SK-N-SH treated with all-trans-retinoic acid at 6 μM for 48 hours (cell line): Measurements from ENCODE around the gene TMEM132C.

Experiments
- ATAC-seq: fragments of 200-7000 bp; cut with Tn5 transposase; 3 replicates; pipeline ENCODE4 v1.9.1; 2020; ENCODE audit warnings: mild to moderate bottlenecking, moderate library complexity
- ARNTL ChIP-seq: fragments of 450-650 bp; formaldehyde crosslinking; IDR thresholded peaks from 2 replicates; pipeline ENCODE4 v1.5.0; 2020; ENCODE audit warnings: low read depth, mild to moderate bottlenecking, moderate library complexity, borderline replicate concordance
- CSDC2 ChIP-seq: fragments of 250-450 bp; sonication (Bioruptor Pico); IDR thresholded peaks from 2 replicates; pipeline ENCODE4 v1.5.0; 2020; ENCODE audit warnings: mild to moderate bottlenecking, moderate library complexity
- ESRRG ChIP-seq: fragments of 250-450 bp; sonication (Bioruptor Pico); IDR thresholded peaks from 2 replicates; pipeline ENCODE4 v1.6.1; 2021; ENCODE audit warnings: mild to moderate bottlenecking
- GLIS3 ChIP-seq: fragments of 250-450 bp; sonication (Bioruptor Pico); IDR thresholded peaks from 2 replicates; pipeline ENCODE4 v1.5.0; 2020; ENCODE audit warnings: mild to moderate bottlenecking, moderate library complexity
- ISL1 ChIP-seq: fragments of 250-450 bp; sonication (Bioruptor Pico); IDR thresholded peaks from 2 replicates; pipeline ENCODE4 v2.1.2; 2022; ENCODE audit warnings: mild to moderate bottlenecking, moderate library complexity
- OSR1 ChIP-seq: fragments of 250-450 bp; sonication (Bioruptor Pico); IDR thresholded peaks from 2 replicates; pipeline ENCODE4 v1.8.0; 2022; ENCODE audit warnings: moderate library complexity, mild to moderate bottlenecking, inconsistent platforms
- PPARA ChIP-seq: fragments of 250-450 bp; sonication (Bioruptor Pico); IDR thresholded peaks from 2 replicates; pipeline ENCODE4 v1.5.0; 2020; ENCODE audit warnings: mild to moderate bottlenecking, borderline replicate concordance
- RARB ChIP-seq: fragments of 250-450 bp; sonication (Bioruptor Pico); IDR thresholded peaks from 2 replicates; pipeline ENCODE4 v1.8.0; 2021; ENCODE audit warnings: mild to moderate bottlenecking, moderate library complexity
- SNAI2 ChIP-seq: fragments of 250-450 bp; sonication (Bioruptor Pico); IDR thresholded peaks from 2 replicates; pipeline ENCODE4 v1.5.0; 2020; ENCODE audit warnings: mild to moderate bottlenecking, moderate library complexity
- TCF4 ChIP-seq: fragments of 250-450 bp; sonication (Bioruptor Pico); IDR thresholded peaks from 2 replicates; pipeline ENCODE4 v1.8.0; 2021; ENCODE audit warnings: mild to moderate bottlenecking, moderate library complexity, borderline replicate concordance
- TOX ChIP-seq: fragments of 250-450 bp; sonication (Bioruptor Pico); IDR thresholded peaks from 2 replicates; pipeline ENCODE4 v1.8.0; 2021; ENCODE audit warnings: mild to moderate bottlenecking, moderate library complexity, borderline replicate concordance
- ZC3H10 ChIP-seq: fragments of 250-450 bp; sonication (Bioruptor Pico); IDR thresholded peaks from 2 replicates; pipeline ENCODE4 v1.5.1; 2021; ENCODE audit warnings: mild to moderate bottlenecking, moderate library complexity
- ZFP3 ChIP-seq: fragments of 250-450 bp; sonication (Bioruptor Pico); IDR thresholded peaks from 2 replicates; pipeline ENCODE4 v1.5.0; 2020; ENCODE audit warnings: mild to moderate bottlenecking, moderate library complexity
- ZFP30 ChIP-seq: fragments of 450-650 bp; formaldehyde crosslinking; IDR thresholded peaks from 2 replicates; pipeline ENCODE4 v1.5.0; 2022; ENCODE audit warnings: mild to moderate bottlenecking, moderate library complexity
- ZNF565 ChIP-seq: fragments of 450-650 bp; formaldehyde crosslinking; conservative IDR thresholded peaks from 2 replicates; pipeline ENCODE4 v1.5.0; 2020; ENCODE audit warnings: low read depth, mild to moderate bottlenecking, moderate library complexity
- ZNF70 ChIP-seq: fragments of 450-650 bp; formaldehyde crosslinking; IDR thresholded peaks from 2 replicates; pipeline ENCODE4 v1.5.0; 2020; ENCODE audit warnings: mild to moderate bottlenecking, moderate library complexity
- ZNF8 ChIP-seq: fragments of 450-650 bp; formaldehyde crosslinking; IDR thresholded peaks from 2 replicates; pipeline ENCODE4 v1.5.0; 2020; ENCODE audit warnings: mild to moderate bottlenecking, moderate library complexity
- TF ChIP-seq, protein P1 (sequence below): fragments of 250-450 bp; sonication (Bioruptor Pico); IDR thresholded peaks from 2 replicates; pipeline ENCODE4 v1.8.0; 2020; ENCODE audit warnings: mild to moderate bottlenecking, moderate library complexity, borderline replicate concordance
- TF ChIP-seq, protein P2 (sequence below): fragments of 250-450 bp; sonication (Bioruptor Pico); IDR thresholded peaks from 2 replicates; pipeline ENCODE4 v1.8.0; 2021; ENCODE audit warnings: low read depth, mild to moderate bottlenecking, moderate library complexity, borderline replicate concordance
- TF ChIP-seq, protein P3 (sequence below): fragments of 250-450 bp; sonication (Bioruptor Pico); IDR thresholded peaks from 2 replicates; pipeline ENCODE4 v1.5.1; 2020; ENCODE audit warnings: low read depth, mild to moderate bottlenecking, moderate library complexity
- TF ChIP-seq, protein P4 (sequence below): fragments of 250-450 bp; sonication (Bioruptor Pico); IDR thresholded peaks from 2 replicates; pipeline ENCODE4 v1.5.1; 2021; ENCODE audit warnings: mild to moderate bottlenecking, moderate library complexity
- TF ChIP-seq, protein P5 (sequence below): fragments of 250-450 bp; sonication (Bioruptor Pico); IDR thresholded peaks from 2 replicates; pipeline ENCODE4 v1.5.0; 2020; ENCODE audit warnings: mild to moderate bottlenecking, moderate library complexity

The TMEM132C gene

DNA sequence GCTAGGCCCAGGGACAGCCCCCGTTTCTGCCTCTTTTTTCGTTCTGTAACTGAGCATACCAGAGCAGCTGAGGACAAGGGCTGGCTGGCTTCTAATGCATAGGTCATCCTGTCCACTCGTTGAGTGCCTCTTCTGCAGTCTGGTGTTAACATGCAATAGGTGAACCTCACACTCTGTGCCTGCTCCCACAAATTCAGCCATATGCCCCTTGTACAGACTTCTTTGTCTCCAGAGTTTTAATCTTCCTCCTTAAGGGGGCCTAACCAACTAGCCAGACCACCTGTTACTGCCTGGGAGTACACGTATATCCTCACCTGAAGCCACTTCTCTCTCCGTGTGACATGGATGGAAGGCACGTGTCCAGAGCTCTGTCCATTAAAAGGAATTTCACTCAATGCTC, 445.7 kb downstream of the TMEM132C start:
- no peak for ATAC-seq
- no peak for TF ChIP-seq ESRRG (CRISPR knock-in tag)
- TF ChIP-seq ZC3H10 (CRISPR knock-in tag) = no peak
- TF ChIP-seq, protein P1, sequence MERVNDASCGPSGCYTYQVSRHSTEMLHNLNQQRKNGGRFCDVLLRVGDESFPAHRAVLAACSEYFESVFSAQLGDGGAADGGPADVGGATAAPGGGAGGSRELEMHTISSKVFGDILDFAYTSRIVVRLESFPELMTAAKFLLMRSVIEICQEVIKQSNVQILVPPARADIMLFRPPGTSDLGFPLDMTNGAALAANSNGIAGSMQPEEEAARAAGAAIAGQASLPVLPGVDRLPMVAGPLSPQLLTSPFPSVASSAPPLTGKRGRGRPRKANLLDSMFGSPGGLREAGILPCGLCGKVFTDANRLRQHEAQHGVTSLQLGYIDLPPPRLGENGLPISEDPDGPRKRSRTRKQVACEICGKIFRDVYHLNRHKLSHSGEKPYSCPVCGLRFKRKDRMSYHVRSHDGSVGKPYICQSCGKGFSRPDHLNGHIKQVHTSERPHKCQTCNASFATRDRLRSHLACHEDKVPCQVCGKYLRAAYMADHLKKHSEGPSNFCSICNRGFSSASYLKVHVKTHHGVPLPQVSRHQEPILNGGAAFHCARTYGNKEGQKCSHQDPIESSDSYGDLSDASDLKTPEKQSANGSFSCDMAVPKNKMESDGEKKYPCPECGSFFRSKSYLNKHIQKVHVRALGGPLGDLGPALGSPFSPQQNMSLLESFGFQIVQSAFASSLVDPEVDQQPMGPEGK (CRISPR knock-in tag) = no peak
- TF ChIP-seq ZFP30 = no peak
- no peak for TF ChIP-seq CSDC2 (CRISPR knock-in tag)
- no peak for TF ChIP-seq ISL1
- TF ChIP-seq ZNF8 (CRISPR knock-in tag) = no peak
- TF ChIP-seq, protein P2, sequence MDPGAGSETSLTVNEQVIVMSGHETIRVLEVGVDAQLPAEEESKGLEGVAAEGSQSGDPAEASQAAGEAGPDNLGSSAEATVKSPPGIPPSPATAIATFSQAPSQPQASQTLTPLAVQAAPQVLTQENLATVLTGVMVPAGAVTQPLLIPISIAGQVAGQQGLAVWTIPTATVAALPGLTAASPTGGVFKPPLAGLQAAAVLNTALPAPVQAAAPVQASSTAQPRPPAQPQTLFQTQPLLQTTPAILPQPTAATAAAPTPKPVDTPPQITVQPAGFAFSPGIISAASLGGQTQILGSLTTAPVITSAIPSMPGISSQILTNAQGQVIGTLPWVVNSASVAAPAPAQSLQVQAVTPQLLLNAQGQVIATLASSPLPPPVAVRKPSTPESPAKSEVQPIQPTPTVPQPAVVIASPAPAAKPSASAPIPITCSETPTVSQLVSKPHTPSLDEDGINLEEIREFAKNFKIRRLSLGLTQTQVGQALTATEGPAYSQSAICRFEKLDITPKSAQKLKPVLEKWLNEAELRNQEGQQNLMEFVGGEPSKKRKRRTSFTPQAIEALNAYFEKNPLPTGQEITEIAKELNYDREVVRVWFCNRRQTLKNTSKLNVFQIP (CRISPR knock-in tag) = no peak
- TF ChIP-seq ZFP3 (CRISPR knock-in tag) = no peak
- no peak for TF ChIP-seq TOX
- TF ChIP-seq, protein P3, sequence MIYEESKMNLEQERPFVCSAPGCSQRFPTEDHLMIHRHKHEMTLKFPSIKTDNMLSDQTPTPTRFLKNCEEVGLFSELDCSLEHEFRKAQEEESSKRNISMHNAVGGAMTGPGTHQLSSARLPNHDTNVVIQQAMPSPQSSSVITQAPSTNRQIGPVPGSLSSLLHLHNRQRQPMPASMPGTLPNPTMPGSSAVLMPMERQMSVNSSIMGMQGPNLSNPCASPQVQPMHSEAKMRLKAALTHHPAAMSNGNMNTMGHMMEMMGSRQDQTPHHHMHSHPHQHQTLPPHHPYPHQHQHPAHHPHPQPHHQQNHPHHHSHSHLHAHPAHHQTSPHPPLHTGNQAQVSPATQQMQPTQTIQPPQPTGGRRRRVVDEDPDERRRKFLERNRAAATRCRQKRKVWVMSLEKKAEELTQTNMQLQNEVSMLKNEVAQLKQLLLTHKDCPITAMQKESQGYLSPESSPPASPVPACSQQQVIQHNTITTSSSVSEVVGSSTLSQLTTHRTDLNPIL = no peak
- TF ChIP-seq, protein P4, sequence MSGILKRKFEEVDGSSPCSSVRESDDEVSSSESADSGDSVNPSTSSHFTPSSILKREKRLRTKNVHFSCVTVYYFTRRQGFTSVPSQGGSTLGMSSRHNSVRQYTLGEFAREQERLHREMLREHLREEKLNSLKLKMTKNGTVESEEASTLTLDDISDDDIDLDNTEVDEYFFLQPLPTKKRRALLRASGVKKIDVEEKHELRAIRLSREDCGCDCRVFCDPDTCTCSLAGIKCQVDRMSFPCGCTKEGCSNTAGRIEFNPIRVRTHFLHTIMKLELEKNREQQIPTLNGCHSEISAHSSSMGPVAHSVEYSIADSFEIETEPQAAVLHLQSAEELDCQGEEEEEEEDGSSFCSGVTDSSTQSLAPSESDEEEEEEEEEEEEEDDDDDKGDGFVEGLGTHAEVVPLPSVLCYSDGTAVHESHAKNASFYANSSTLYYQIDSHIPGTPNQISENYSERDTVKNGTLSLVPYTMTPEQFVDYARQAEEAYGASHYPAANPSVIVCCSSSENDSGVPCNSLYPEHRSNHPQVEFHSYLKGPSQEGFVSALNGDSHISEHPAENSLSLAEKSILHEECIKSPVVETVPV (CRISPR knock-in tag) = no peak
- no peak for TF ChIP-seq OSR1 (CRISPR knock-in tag)
- TF ChIP-seq ZNF70 (CRISPR knock-in tag) = no peak
- TF ChIP-seq TCF4 = no peak
- no peak for TF ChIP-seq GLIS3 (CRISPR knock-in tag)
- TF ChIP-seq SNAI2 (CRISPR knock-in tag) = no peak
- no peak for TF ChIP-seq ZNF565
- TF ChIP-seq, protein P5, sequence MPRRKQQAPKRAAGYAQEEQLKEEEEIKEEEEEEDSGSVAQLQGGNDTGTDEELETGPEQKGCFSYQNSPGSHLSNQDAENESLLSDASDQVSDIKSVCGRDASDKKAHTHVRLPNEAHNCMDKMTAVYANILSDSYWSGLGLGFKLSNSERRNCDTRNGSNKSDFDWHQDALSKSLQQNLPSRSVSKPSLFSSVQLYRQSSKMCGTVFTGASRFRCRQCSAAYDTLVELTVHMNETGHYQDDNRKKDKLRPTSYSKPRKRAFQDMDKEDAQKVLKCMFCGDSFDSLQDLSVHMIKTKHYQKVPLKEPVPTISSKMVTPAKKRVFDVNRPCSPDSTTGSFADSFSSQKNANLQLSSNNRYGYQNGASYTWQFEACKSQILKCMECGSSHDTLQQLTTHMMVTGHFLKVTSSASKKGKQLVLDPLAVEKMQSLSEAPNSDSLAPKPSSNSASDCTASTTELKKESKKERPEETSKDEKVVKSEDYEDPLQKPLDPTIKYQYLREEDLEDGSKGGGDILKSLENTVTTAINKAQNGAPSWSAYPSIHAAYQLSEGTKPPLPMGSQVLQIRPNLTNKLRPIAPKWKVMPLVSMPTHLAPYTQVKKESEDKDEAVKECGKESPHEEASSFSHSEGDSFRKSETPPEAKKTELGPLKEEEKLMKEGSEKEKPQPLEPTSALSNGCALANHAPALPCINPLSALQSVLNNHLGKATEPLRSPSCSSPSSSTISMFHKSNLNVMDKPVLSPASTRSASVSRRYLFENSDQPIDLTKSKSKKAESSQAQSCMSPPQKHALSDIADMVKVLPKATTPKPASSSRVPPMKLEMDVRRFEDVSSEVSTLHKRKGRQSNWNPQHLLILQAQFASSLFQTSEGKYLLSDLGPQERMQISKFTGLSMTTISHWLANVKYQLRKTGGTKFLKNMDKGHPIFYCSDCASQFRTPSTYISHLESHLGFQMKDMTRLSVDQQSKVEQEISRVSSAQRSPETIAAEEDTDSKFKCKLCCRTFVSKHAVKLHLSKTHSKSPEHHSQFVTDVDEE (CRISPR knock-in tag) = no peak
- TF ChIP-seq PPARA = no peak

DNA sequence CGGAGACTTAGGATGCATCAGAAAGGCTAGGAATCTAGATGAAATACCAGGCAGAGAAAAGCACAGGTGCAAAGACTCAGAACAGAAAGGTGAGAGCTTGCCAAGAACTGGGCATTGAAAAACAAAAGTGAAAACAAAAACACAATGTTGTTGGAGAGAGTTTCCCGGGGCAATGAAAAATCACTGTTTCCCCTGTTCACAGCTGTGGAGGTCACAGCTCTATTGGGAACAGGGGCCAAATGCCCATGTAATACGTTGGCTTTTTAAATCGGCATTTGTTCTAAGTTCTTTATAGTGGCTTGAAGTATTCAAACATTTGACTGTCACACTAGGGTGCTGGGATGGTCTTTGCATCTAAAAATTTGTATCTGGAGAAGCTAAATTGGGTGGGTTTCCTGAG, 448.5 kb downstream of the TMEM132C start:
- no peak for ATAC-seq
- no peak for TF ChIP-seq ARNTL
- TF ChIP-seq, protein P4 (CRISPR knock-in tag) = no peak
- TF ChIP-seq ISL1 = no peak
- TF ChIP-seq ZFP3 (CRISPR knock-in tag) = no peak
- no peak for TF ChIP-seq RARB
- TF ChIP-seq ZNF8 (CRISPR knock-in tag) = no peak
- TF ChIP-seq ZNF70 (CRISPR knock-in tag) = no peak
- TF ChIP-seq, protein P2 (CRISPR knock-in tag) = no peak
- TF ChIP-seq, protein P1 (CRISPR knock-in tag) = no peak
- TF ChIP-seq, protein P3 = no peak
